GM21423 (cell line): ENCODE measurements around the gene CLIC6.

Experiments used
- ATAC-seq: cut with Tn5 transposase; IDR thresholded peaks from one replicate; pipeline ENCODE4 v1.9.1; 2021; ENCODE audit warnings: mild to moderate bottlenecking, moderate library complexity; ENCODE audit not compliant: unreplicated experiment

CLIC6 gene

DNA sequence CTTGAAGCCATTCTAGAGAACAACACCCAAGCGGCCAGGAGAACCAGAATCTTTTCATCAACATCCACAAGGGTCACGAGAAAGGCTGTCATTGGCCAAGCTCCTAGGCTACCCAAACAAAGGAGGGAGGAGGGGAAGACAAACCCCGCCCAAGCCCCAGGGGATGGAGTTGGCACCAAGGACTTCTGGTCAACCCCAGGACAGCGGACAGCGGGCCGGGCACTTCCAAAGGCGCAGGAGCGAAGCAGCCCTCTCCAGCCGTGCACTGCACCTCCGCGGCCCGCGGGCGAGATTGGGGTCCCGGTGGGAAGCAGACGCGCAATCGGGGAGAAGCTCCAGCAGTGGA lies at the start of gene CLIC6:
Gene CLIC6 (plus strand): TSS at position 192 of the 346 bp plus-strand sequence. CDS start 395 bp downstream, outside the sequence.
- ATAC-seq: no peak

DNA sequence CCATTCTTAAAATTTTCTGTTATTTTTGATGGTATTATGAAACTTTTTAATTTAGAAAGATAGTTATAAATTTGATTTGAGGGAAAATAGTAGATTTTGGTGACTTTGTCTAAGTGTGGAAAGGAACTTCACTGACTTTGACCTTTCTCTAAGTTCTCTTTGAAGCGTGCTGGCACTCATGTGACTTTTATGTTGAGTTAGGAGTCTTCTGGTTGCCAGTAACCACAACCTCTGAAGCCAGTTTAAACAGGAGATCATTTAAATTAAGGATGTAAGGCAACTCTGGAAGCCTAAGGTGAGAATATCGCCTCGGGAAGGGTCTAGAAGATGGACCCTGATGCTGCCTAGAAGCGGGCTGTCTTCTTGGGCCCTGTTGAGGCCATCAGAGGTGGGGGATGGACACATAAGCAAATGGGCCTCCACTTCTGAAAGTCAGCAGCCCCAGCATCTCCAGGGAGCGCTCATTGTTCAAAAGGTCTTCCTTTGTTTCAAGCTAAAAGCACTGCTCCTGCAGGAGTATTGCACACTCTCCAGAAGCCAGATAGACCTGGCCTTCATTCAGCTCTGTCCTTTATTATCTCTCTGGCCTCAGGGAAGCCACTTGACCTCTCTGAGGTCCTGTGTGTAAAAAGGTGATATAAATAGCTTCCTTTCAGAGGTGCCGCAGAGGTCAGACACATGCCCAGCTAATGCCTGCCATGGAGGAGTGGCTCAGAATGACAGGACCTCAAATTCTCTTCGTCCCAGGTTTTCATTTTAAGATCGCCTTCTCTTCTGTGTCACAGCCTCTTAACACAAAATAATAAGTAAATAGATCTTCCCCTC lies 48.7 kb upstream of the CLIC6 start:
- ATAC-seq: no peak

DNA sequence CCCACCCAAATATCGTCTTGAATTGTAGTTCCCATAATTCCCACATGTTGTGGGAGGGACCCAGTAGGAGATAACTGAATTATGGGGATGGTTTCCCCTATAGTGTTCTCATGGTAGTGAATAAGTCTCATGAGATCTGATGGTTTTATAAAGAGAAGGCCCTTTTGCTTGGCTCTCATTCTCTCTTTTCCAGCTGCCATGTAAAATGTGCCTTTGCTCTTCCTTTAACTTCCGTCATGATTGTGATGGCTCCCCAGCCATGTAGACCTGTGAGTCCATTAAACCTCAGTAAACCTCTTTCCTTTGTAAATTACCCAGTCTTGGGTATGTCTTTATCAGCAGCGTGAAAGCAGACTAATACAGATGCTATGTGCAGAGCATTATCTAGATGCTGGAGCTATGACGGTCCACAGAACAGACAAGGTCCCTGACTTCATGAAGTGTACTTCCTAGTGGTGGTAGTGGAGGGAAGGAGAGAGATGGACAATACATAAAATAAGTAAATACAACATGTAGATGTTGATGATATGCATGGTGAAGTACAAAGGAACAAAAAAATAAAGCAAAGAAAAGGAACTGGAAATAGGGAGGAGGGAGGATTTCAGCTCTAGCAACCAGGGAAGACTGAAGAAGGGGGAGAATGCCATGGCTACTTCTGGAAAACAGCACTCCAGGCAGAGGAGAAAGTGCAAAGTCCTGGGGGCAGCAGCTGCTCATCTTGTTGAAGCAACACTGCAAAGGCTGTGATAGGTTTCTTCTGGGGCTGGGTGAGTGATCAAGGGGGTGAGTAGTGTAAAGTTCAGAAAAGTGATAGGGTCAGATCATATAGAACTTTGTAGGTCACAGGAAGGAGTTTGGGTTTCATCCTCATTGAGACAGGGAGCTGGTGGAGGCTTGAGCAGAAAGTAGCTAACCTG lies 47.1 kb upstream of the CLIC6 start:
- ATAC-seq: no peak

DNA sequence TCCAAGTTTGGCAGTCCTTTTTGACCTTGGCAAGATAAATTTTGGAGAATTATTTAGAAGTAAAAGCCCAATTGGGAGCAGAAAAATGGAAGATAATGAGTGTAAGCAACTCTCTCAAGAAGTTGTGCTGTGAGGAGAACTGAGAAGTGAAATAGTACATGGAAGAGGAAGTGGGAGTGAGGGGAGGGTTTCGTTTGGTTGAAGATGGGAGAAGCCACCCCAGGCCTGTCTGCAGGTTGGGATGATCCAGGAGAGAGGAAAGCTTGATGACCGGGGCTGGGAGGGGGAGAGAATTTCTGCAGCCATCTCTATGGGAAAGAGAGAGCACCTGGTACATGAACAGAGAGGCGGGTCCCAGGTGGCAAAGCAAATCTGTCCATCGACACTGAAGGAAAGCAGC lies 45.3 kb upstream of the CLIC6 start:
- no peak for ATAC-seq

DNA sequence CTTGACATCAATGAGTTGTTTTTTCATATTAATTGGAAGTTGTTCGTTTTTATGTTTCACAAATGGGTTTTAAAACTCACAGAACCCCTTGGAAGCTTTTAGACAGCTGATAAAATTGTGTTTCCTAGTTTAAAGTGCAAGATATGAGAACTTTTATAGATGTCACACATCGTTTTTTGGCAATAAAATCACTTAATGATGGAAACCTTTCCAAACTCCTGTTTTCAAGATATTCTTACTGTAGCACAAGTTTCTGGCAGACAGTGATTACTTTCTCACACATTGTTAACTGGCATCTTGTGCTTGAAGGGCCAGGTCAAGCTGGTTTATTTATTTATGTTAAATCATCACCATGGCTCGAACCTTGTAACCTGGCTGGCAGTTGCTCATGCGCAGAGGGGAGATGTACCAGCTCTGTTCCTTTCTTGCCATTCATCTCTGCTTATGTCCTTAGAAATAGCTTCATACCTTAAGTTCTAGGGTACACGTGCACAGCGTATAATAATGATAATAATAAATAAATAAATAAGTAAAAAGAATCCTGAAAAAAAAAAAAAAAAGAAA lies 43.7 kb upstream of the CLIC6 start:
- ATAC-seq: no peak

DNA sequence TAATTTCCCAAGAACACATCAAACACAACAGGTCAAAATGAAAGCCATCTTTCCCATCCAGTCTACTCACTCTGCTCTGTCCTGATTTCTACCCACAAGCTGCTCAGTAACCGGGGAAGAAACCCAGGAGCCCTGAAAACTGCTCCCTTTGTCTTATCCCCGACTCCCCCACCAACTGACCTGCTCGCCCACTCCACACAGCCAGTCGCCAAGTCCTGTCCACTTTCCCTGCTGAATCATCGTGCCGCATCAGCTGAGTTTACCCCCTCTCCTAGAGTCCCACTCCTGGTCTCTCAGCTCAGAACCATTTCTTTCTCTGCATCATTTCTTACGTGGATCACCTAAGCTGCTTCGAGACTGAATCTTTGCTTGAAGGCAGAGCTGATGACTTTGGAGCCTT lies 42.7 kb upstream of the CLIC6 start:
- ATAC-seq: no peak

DNA sequence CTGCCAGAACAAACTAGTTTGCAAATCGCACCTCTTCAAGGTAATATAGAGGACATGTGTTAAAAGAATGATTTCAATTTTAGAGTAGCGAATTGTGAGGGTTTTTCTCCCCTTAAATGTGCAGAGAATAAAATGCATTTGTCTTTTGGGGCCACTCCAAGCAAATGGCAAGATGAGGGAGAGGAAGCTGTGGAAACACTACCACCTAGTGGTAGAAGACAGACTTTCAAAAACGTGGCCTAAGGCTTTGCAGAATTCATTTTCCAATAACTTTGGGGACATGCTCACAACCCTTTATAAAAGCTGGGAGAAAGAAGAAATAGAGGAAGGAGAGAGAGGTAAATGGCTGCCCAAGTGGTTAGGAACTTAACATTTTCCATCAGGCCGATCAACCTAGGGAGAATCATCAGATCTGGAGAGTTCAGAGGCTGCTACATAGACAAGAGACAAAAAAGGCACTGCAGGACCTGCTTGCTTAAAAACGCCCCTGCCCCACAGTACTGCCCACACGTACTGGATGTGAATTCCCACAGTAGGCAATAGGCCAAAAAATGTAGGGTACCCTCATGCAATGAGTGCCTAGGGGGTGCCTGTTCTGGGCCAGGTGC lies 38.2 kb upstream of the CLIC6 start:
- ATAC-seq: no peak

DNA sequence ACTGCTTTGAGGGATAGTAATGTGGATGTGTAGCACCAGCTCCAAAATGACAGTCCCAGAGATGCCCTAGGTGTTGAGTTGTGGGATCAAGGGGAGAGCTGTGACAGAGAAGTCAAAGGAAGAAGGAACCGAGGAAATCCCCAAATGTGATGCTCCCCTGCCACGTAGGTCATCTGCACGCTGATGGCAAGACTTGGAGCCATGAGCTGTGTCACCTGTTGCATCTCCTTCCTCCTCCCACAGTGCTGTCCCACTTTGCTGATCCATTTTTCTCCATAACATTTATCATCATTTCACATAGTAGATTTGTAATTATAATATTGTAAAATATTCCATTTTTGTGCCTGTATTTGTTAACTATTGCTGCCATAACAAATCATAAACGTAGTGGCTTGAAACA lies 36.3 kb upstream of the CLIC6 start:
- no peak for ATAC-seq

DNA sequence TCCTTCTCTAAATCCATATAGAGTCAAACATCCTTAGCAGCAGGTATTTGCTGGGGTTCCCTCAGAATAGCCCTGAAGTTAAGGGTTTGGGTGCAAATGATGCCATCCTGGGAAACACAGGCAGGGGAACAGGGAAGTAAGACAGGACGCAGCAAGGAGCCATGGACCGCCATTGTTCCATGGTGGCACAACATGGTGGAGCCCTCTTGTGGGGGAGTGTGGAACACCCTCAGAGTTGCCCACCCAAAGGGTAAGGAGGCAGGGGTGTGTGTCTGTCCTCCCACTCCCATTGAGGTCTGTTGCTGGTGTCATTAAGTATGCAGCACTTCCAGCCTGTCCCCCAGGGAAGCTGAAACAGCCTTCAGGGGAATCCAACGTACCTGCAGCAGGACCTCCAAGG lies 33.5 kb upstream of the CLIC6 start:
- no peak for ATAC-seq

DNA sequence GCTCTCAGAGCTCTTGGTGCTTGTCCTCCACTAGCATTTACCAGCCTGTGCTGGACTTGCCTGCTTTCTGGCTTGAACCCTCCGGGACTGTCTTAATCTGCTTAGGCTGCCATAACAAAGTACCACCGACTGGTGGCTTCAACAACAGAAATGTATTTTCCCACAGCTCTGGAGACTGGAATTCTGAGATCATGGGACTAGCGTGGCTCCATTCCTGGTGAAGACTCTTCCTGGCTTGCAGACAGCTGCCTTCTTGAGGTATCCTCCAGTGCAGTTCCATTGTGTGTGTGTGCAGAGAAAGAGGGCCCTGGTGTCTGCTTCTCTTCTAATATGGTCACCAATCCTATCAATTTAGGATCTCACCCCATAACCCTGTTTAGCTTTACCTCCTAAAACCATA lies 31.8 kb upstream of the CLIC6 start:
- ATAC-seq: no peak

DNA sequence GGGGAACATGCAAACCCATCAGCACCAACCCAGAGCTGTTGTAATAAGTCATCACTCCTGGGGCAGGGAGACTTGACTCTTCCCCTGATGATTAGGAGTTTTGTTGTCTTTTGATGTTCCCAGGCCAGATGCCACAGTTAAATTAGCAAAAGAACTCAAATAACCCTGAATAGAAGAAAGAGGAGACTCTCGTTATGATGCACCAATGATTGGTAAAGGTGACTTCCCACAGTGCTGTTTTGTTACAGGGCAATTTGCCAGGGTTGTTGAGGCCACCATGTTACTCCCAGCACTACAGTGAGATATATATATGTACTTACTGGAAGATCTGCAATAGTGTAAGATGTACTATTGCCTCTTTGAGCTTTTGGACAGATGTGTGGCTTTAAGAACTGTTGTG lies 29.5 kb upstream of the CLIC6 start:
- no peak for ATAC-seq

DNA sequence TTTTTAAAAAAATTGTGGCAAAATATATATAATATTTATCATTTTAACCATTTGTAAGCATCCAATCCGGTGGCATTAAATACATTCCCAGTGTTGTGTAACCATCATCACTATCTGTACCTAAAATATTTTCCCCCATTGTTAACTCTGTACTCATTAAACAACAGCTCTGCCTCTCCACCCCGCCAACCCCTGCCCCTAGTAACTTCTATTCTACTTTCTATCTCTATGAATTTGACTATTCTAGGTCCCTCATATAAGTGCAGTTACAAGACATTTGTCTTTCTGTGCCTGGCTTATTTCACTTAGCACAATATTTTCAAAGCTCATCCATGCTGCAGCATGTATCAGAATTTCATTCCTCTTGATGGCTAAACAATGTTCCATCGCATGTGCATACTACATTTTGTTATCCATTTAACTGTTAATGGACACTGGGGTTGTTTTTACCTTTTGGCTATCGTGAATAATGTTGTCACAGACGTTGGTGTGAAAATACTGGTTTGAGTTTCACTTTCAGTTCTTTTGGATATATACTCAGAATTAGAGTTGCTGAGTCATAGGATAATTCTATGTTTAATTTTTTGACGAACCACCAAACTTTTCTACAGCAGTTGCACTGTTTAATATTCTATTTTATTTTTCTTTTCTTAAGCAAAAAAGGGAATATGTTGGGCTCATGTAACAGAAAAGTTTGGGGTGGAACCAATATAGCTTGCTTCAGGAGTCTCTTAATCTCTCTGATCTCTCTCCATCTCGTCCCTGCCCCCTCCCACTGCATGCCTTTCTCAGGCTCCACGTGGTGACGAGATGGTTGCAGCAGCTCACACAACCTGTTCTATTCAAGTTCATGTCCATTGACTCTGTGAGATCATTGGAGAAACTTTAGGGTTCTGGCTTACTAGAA lies 28.7 kb upstream of the CLIC6 start:
- no peak for ATAC-seq

DNA sequence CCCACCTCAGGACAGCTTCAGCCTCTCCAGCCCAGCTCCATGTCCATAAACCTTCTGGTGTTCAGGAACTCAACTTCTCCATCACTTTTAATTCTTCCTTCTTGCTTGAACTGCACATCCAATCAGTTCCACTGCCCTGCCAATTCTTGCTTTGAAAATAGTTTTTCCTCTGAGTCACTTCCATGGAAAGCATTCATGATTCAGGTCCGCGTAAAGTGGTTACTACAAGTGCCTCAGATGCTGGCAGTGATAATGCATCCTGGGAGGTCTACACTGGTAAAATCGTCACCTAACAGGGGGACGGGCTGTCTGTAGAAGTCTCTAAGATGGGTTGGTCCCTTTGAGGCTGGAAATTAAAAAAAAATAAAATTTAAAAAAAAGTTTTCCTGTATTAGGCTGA lies 27.9 kb upstream of the CLIC6 start:
- no peak for ATAC-seq

DNA sequence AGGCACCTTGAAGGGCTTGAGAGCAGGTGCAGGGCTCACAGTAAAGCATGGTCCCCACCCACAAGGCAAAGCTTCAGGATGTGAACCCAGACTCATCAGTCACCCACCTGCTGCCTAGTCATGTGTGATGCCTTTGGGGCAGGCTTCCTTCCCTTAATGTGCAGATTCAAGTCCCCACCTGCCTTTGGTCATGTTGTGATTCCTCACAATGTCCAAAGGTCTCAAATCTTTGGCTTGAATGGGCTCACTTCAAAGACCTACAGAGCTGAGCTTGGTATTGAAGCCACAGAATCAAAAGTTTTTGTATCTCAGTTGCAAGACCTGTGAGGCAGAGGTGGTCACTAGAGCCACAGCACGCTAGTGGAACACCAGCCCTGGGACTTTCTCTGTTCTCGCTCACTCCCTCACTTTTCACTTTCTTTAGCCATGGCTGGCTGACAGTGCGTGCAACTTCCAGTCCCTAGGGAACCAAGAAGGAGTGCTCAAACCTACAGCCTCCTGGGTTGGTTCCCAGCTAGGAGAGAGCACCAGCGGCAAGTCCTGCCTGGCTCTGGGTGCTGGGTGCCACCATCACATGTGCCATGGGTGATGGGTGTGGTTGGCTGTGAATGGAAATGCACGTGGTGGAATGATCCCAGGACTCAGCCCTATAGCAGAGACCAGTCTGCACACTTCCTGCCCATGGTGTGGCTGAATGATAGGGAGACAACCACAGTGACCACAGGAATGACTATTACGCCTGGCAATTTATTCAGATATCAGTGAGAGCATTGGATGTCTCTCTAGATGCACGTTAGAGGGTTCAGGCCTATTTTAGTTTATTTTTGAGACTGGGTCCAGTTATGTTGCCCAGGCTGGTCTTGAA lies 26.4 kb upstream of the CLIC6 start:
- peak; percentile 50 for ATAC-seq

DNA sequence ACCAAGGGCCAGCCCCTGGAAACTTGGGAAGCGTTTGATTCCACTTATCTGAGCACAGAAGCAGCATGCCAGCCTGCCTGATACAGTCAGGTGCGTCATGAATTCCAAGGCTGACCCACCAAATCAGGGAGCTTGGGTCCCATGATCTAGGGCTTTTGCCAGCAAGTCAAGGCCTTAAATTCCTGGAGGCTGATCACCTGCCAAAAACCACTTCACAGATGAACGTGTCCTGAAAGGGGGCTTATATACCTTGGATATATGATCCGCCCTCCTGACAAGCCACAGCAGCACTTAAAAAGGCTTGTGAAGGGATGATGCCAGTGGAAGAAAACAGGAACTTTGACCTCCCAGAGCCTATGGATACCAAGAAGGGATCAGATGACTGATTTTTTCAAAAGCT lies 24.0 kb upstream of the CLIC6 start:
- no peak for ATAC-seq

DNA sequence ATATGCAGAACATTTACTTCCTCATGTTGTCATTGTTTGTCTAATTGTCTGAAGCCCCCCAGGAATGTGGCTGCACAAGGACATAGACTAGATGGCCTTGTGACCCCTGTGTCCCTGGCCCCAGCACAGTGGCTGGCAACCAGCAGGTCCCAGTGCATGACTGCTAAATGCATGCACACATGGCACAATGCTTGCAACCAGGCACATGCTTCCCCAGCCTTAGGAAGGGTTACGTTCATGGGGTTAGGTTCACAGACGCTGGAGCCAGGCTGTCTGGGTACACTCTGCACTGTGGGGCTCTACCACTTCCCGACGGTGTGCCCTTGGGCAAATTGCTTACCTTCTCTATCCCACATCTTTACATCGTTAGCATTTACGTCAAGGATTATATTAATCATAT lies 21.2 kb upstream of the CLIC6 start:
- no peak for ATAC-seq

DNA sequence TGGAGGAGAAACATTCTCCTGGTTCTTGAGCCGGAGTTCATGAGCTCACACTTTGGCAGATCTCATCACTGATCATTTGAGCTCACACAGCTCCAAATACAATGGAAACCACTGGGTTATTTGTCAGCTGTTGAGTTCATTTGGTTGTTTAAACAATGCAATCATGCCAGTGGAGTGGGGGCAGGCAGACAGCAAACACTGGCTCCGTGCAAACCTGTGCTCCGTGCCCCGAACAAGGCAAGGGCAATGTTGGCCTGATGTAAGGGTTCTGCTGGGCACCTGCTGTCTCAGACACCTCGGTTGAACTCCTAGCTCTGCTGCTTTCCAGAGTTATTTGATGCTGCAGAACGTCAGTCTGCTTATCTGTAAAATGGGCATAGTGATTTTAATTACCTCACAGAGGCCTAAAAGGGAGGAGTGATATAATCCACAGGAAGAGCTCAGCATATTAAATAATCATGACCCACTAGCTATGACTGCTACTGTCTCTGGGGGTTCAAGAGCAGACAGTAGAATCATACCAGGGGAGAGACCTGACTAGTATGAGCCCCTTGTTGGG lies 20.0 kb upstream of the CLIC6 start:
- ATAC-seq: no peak

DNA sequence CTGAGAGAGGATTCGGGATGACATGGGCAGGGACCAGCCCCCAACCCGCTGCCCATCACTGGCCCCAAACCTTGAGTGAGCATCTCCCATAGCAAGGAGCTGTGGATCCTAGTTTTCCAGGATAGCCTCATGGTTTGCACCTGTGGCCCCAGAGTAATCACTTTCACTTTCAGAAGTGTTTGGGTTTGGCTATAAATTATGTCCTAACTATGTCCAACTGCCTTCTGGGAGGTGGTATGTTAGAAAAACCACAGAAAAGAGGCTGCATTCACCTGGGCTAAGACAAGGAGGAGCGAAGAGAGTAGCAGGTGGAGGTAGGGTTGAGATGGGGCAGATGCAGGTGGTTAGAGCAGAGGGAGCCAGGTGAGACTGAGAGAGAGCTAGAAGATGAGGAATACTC lies 19.4 kb upstream of the CLIC6 start:
- ATAC-seq: no peak

DNA sequence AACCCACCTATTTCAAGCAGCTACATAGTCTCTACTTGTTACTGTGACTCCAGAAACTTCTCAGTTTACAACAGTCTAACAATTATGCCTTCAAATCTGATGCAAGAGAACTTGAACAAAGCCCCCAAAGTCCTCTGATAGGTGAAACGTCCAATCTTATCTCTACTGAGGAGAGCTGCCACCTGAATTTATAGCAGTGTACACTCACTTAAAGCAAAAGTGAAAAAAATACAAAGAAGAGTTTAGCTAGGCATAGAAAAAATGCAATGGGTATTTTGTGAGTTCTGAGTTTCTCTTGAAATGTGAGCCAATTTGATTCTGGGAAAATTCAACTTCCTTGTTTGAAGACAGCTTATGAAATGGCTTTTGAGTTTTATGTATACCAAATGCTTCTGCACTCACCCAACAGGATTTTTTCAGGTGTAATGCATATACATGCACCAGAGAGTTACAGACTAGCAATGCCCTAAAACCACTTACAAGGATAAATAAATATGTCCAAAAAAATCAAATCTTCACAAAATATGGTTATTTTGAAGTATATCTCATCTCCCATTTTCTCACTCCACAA lies 17.8 kb upstream of the CLIC6 start:
- ATAC-seq: no peak
